ENCODE data around the gene KCNQ1.

DNA sequence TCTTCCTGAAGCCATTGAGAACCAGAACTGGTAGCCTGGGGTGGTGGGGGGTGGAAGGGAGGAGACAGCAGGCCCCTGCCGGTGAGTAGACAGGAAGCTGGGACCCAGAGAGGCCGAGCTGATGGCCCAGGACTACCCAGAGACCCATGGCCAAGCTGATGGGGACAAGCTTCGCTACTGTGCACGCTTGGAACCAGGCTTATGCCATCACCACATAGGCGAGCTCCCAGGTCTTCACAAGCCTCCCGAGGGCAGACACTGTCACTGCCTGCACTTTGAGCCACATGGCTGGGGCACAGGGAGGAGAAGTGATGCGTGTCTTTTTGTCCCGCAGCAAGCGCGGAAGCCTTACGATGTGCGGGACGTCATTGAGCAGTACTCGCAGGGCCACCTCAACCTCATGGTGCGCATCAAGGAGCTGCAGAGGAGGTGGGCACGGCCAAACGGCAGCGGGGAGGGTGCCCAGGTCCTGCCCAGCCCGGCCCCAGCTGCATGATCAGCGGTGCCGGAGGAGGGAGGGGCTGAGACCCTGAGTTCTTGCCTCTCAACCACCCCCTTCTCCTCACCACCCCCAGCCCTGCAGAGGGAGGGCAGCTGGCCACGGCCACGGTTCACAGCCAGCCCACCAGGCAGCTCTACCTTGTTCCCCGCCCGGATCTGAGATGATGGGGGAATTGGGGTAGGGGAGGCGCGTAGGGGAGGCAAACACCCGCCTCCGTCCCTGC, 331.0 kb downstream of the KCNQ1 start:
- TF ChIP-seq, protein P1, sequence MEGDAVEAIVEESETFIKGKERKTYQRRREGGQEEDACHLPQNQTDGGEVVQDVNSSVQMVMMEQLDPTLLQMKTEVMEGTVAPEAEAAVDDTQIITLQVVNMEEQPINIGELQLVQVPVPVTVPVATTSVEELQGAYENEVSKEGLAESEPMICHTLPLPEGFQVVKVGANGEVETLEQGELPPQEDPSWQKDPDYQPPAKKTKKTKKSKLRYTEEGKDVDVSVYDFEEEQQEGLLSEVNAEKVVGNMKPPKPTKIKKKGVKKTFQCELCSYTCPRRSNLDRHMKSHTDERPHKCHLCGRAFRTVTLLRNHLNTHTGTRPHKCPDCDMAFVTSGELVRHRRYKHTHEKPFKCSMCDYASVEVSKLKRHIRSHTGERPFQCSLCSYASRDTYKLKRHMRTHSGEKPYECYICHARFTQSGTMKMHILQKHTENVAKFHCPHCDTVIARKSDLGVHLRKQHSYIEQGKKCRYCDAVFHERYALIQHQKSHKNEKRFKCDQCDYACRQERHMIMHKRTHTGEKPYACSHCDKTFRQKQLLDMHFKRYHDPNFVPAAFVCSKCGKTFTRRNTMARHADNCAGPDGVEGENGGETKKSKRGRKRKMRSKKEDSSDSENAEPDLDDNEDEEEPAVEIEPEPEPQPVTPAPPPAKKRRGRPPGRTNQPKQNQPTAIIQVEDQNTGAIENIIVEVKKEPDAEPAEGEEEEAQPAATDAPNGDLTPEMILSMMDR (conservative IDR thresholded peaks at IDR 0.05 in 1 of 2, IDR thresholded peaks at IDR 0.05 in 1 of 2; ENCODE audit: low read depth in 1 of 2, low read length in 2 of 2) = no peak
- no peak for TF ChIP-seq EZH2 (IDR thresholded peaks at IDR 0.05; ENCODE audit: low read length, missing control alignments)

All from fibroblast of lung (primary cell).